Stimulated activated CD8-positive, alpha-beta memory T cell treated with anti-CD3 and anti-CD28 coated beads, Interleukin-15, amount 100 ng/mL, for 48 hours (primary cell): ENCODE measurements around the gene CLDN10.
"Not testable (repeated sequence)": the region's sequence is repeated elsewhere in the genome, so short reads cannot be mapped to it uniquely, and the experiment has no call there.

ENCODE experiments used
- DNase-seq, 2 donors: peaks; one replicate each; pipeline ENCODE4 v3.0.0-alpha.2; 2020; ENCODE audit warnings: low read depth in 2 of 2

CLDN10 gene

GRCh38 chr13:95541308-95541707, 11.2 kb upstream of the CLDN10 start:
- no peak for DNase-seq

- no peak for DNase-seq
Observed at GRCh38 chr13:95541911-95542474, 10.5 kb upstream of the CLDN10 start.

DNA sequence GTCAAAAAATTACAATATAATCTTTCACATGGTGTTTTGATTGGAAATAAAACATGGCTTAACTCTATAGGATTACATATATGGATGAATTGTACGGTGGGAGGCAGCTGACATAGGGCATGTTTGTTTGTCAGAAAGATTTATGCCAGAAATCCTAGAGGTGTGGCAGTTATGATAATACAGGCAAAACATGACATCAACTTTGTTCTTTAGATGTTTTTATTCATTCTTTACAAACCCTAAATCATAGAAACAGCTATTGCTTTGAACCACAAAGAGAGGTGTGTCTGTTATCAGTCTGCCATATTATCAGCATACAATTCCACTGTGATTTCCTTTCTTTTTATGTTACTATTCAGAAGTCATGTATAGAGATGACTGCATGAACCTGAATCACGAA, 8.2 kb upstream of the CLDN10 start:
- DNase-seq, result no peak

GRCh38 chr13:95546919-95547318, 5.6 kb upstream of the CLDN10 start:
- no peak for DNase-seq

- no peak for DNase-seq
Observed at GRCh38 chr13:95547531-95548167, 4.9 kb upstream of the CLDN10 start.

GRCh38 chr13:95552208-95552538, 347 bp upstream of the CLDN10 start:
- no peak for DNase-seq

- DNase-seq, result no peak
Observed at GRCh38 chr13:95553581-95554385, 1.3 kb downstream of the CLDN10 start.

DNA sequence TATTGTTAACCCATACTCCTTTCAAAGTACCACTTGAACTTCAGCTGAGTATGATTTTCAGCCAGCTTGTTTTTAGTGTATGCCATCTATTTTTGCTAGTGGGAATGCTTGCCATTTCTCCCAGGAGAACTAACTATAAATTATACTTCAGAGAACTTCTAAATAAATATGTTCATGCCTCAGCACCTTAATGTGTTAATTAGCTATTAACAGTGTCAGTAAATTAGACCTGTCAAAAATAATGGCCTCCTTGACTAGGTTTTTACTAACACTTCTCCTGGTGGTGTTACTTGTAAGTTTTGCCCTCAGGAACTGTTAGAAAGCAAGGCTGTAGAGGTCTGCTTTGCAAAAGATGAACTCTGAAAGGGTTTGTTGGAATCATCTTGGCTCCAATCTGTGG, 4.5 kb downstream of the CLDN10 start:
- DNase-seq, result no peak

DNA sequence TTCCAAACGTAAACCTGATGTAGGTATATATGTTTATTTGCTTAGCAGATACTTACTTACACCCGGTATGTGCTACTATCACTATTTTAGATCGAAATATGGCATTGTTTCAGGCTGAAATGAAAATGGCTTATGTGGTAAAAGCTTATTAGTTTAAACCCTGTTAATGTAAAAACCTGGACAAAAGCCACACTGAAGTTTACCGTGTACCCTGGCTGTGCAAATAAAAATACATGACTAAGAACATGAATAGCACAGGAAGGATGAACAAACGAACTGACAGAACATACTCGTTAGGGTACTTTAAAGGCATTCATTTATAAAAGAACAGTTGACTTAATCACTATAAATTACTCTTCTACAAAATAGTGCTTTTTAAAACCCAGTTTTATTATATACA, 6.6 kb downstream of the CLDN10 start:
- no peak for DNase-seq

DNA sequence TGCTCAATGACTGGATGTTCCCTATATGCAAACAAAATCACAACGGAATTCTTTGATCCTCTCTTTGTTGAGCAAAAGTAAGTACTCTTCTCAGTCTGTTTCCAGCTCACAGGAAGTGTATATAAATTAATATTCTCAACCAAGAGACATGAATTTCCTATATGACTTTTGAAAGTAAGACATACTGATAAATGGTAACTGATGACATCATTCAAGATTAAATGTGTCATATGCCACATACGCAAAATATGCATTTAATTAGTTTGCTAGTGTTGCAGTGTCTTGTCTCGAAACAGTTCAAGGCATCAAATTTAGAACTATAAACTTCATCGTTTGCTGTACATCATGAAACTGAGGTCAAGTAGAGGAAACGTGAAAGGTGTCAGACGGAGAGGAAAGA, 7.9 kb downstream of the CLDN10 start:
- DNase-seq, result no peak

- DNase-seq, result no peak
Observed at GRCh38 chr13:95564091-95564490, 11.6 kb downstream of the CLDN10 start.

DNA sequence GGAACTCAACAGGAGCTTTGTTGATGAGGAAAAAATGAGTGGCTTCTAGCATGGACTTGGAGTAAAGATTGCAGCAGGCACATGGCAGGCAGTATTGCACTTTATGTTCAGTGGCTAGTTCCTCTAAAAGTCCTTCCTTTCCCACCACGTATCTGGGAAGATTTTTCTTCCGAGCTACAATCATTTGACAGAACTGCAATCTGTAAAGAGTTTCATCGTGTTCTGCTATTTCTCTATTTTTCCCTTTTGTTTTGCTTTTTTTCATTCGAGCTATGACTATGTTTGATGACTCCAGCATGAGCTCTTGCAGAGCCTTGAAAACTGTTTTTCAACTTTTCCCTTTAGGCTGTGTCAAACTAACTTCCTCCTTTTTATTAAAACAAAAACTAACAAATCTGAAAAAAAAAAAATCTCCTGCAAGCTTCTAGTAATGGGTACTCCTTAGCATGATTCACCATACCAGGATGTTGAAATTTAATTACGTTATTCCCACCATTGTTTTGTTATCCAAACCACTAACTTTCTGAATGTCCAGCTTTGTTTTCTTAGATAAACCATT, 12.3 kb downstream of the CLDN10 start:
- no peak for DNase-seq

DNA sequence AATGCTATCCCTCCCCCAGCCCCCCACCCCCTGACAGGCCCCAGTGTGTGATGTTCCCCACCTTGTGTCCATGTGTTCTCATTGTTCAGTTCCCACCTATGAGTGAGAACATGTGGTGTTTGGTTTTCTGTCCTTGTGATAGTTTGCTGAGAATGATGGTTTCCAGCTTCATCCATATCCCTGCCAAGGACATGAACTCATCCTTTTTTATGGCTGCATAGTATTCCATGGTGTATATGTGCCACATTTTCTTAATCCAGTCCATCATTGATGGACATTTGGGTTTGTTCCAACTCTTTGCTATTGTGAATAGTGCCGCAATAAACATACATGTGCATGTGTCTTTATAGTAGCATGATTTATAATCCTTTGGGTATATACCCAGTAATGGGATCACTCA, 13.2 kb downstream of the CLDN10 start:
- DNase-seq, result not testable (repeated sequence)

- no peak for DNase-seq
Observed at GRCh38 chr13:95568131-95568530, 15.6 kb downstream of the CLDN10 start.

DNA sequence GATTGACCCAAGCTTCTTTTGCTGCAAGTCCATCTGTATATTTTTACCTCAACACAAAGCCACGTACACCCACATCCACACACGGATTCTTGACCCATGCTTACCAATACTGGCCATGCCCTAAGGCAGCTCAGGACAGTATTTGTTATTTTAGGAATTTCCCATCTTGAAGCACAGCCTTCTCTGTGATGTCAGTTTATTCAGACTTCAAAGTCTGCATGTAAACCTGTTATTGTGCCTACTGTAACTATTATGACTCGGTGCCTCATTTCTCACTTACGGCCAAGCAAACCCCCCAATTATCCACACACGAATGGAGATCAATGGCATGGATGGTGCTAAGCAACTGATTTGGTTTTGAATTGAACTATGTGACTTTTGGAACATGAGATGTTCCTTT, 17.5 kb downstream of the CLDN10 start:
- DNase-seq, result no peak

DNA sequence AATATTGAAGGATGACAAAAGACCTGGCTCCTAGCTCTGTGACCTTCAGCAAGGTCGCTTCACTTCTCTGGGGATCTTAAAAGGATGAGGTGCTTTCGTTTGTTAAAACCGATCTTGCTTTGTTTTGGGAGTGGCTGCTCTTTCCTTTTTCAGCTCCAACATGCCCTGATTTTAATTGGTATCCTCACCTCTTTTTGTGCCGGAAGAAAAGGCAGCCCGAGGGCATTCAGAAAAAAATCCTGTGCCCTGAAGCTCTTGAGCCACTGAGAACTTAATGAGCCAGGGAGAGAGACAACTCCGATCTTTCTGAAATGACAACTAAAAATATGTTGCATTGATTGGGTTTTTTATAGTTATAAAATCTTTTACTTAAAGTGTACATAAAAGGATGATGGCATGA, 19.4 kb downstream of the CLDN10 start:
- no peak for DNase-seq

GRCh38 chr13:95573221-95573620, 20.7 kb downstream of the CLDN10 start:
- no peak for DNase-seq

DNA sequence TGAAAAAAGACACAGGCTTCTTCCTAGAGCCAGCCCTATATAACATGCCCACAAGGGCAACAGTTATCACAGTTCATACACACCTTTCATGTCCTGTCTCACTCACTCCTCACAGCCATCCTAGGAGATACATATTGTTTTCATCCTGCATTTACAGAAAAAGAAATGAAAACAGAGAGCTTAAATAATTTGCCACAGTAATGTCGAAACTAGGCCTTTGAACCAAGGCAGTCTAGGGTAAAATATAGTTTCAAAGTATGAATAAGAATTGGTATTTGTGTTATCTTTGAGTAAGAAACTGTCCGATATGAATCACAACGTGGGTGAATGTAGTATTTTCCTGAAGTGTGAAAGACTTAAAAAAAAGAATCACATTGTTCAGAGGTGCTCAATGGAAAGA, 26.8 kb downstream of the CLDN10 start:
- no peak for DNase-seq

GRCh38 chr13:95585867-95586266, 33.3 kb downstream of the CLDN10 start:
- DNase-seq, result no peak

- no peak for DNase-seq
Observed at GRCh38 chr13:95588134-95588533, 35.6 kb downstream of the CLDN10 start.

- no peak for DNase-seq
Observed at GRCh38 chr13:95588721-95589120, 36.2 kb downstream of the CLDN10 start.

DNA sequence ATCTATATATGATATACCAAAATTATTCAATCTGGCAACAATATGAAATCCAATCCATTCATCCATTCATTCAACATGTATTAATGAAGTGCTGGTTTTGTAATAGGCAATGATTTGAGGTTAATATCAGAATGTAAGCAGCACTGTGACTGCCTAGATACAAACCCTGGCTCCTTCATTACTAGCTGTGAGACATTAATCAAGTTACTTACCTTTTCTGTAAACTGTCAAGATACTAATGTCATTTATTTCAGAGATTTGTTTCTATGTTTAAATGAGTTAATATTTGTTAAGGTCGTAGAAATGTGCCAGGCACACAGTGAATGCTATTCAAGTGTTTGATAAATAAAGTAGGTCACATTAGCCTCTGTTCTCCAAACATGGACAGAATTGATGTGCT, 40.9 kb downstream of the CLDN10 start:
- DNase-seq, result no peak

DNA sequence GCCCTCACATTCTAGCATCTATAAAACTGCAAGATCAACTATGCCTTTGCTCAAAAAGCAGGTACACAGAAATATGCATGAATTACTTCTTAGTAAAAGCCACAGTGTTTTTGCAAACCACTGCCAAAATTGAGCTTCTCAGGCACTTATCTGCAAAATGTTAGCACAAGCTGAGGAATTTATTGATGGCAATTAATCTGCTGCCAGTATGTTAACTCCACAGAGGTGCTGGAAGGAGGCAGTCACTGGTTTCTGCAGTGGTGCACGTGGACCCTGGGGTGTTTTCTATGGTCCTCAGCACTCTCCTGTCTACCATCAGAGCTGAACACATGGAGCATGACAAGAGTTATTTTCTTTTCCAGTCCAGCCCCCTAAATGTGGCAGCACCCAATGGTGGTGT, 44.2 kb downstream of the CLDN10 start:
- DNase-seq, result no peak
